Activated T-helper 17 cell treated with anti-CD3 and anti-CD28 coated beads, Interleukin-2, amount 50 U/mL, for 72 hours (primary cell): ENCODE measurements around the gene SRCIN1. TPM values are rescaled to one million over a fixed set of nuclear protein-coding genes. Genes with fewer than 3 reads are reported as not detected.
"Not testable (repeated sequence)": the region's sequence is repeated elsewhere in the genome, so short reads cannot be mapped to it uniquely, and the experiment has no call there.

ENCODE experiments used
- ATAC-seq: fragments of 150-1000 bp; cut with Tn5 transposase; replicated peaks from 2 replicates; pipeline ENCODE4 v1.10.0; 2021; ENCODE audit warnings: mild to moderate bottlenecking, moderate library complexity
- H3K27ac Mint-ChIP-seq: one replicate; pipeline ENCODE4 v1.8.0; 2022; ENCODE audit warnings: mixed read lengths
- H3K27me3 Mint-ChIP-seq: one replicate; pipeline ENCODE4 v1.8.0; 2022; ENCODE audit warnings: mixed read lengths
- H3K36me3 Mint-ChIP-seq: one replicate; pipeline ENCODE4 v1.8.0; 2022; ENCODE audit warnings: low read depth, mild to moderate bottlenecking, mixed read lengths
- H3K4me1 Mint-ChIP-seq: one replicate; pipeline ENCODE4 v1.8.0; 2022; ENCODE audit warnings: mixed read lengths
- H3K4me3 Mint-ChIP-seq: one replicate; pipeline ENCODE4 v1.8.0; 2022; ENCODE audit warnings: mild to moderate bottlenecking, mixed read lengths
- H3K9me3 Mint-ChIP-seq: one replicate; pipeline ENCODE4 v1.8.0; 2022; ENCODE audit warnings: mixed read lengths
- total RNA-seq, 2 donors: library from RNA; stranded (reverse); gene quantifications; one replicate each; pipeline ENCODE4 v1.2.3, GENCODE V29; 2022

Gene SRCIN1
- total RNA-seq, 2 donors from 2014 or later: 0.71 TPM; not detected in 1

DNA sequence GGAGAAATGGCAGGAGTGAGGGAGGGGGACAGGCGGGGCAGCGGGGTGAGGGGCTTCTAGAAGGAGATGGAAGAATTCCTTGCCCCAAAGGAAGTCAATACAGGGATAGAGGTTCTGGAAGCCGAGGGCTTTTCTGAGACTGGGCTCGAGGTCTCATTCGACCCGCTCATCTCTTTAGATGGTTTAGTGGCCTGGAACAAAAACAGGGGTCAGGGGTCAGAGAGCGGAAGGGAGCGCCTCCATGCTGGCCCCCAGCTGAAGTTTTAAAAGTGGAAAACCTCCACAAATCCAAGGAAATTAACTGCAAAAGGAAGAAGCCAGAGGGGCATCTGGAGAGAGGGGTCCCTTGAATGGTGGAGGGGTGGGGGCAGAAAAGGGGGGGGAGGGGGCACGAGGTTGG, 72.5 kb downstream of the SRCIN1 start:
- peaks cover 39% of the 10 kb centered on the region for H3K27me3 Mint-ChIP-seq
- H3K4me3 Mint-ChIP-seq: no peak overlapping the region
- H3K9me3 Mint-ChIP-seq: no peaks in the 10 kb centered on the region
- no peak for ATAC-seq
- H3K4me1 Mint-ChIP-seq: peaks cover 3% of the 10 kb centered on the region
- H3K27ac Mint-ChIP-seq: no peak overlapping the region
- H3K36me3 Mint-ChIP-seq: no peaks in the 10 kb centered on the region

GRCh38 chr17:38532451-38532850, 73.3 kb downstream of the SRCIN1 start:
- Mint-ChIP-seq H3K27me3 (peaks cover 43% of the 10 kb centered on the region), H3K4me1 (peaks cover 5% of the 10 kb centered on the region), H3K27ac (no peak overlapping the region), H3K4me3 (no peak overlapping the region), H3K36me3 (no peaks in the 10 kb centered on the region), H3K9me3 (no peaks in the 10 kb centered on the region)
- ATAC-seq: no peak

GRCh38 chr17:38531761-38532160, 74.0 kb downstream of the SRCIN1 start:
- H3K4me3 Mint-ChIP-seq, H3K36me3 Mint-ChIP-seq, H3K9me3 Mint-ChIP-seq, H3K4me1 Mint-ChIP-seq, H3K27ac Mint-ChIP-seq, ATAC-seq: not testable (repeated sequence)
- peaks cover 43% of the 10 kb centered on the region for H3K27me3 Mint-ChIP-seq

DNA sequence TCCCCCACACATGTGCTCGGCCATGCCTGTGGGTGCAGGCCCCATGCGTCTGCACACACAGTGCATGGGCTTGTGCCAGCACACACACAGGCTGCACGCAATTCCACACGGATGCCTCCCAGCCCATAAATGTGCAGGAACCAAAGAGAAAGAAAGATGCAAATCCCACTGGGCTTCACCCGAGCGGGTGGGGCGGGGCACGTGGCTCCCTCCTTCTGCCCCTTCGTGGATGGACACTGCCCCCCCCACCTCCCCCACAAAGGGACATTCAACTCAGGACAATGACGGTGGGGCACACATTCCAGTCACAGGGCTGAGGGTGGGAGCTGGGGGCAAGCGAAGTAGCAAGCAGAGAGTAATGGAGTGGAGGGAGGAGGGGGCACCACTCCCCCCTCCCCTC, 74.9 kb downstream of the SRCIN1 start:
- not testable (repeated sequence) for H3K36me3 Mint-ChIP-seq, H3K4me3 Mint-ChIP-seq, H3K9me3 Mint-ChIP-seq, H3K27ac Mint-ChIP-seq, ATAC-seq, H3K4me1 Mint-ChIP-seq
- H3K27me3 Mint-ChIP-seq: peaks cover 37% of the 10 kb centered on the region

GRCh38 chr17:38528141-38528540, 77.6 kb downstream of the SRCIN1 start:
- not testable (repeated sequence) for H3K4me1 Mint-ChIP-seq, H3K9me3 Mint-ChIP-seq, H3K36me3 Mint-ChIP-seq, ATAC-seq, H3K27ac Mint-ChIP-seq
- Mint-ChIP-seq H3K27me3 (peaks cover 33% of the 10 kb centered on the region), H3K4me3 (peak overlapping the region; percentile 24)

DNA sequence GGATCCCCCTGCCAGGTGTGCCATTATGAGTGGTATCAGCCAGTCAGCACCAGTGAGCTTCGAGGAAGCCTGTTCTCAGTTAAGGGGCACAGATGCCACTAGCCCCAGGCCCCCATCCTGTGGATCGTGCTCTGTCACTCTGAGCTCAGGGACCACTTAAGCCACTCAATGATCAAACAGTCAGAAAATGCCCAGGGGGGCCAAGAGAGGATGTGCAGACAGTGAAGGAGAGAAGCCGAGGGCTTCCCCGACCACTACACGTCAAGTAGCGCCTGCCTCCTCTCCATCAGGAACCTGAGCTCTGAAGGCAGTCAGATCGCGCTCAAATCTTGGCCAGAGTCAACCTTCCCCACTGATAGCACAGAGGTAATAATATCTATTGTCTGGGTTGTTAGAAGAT, 79.2 kb downstream of the SRCIN1 start:
- not testable (repeated sequence) for H3K4me3 Mint-ChIP-seq, H3K4me1 Mint-ChIP-seq, H3K9me3 Mint-ChIP-seq, H3K36me3 Mint-ChIP-seq, H3K27ac Mint-ChIP-seq, ATAC-seq
- peaks cover 26% of the 10 kb centered on the region for H3K27me3 Mint-ChIP-seq

- H3K36me3 Mint-ChIP-seq: peaks cover 8% of the 10 kb centered on the region
- no peak overlapping the region for H3K4me3 Mint-ChIP-seq
- peaks cover 37% of the 10 kb centered on the region for H3K27me3 Mint-ChIP-seq
- H3K9me3 Mint-ChIP-seq: no peaks in the 10 kb centered on the region
- peaks cover 5% of the 10 kb centered on the region for H3K4me1 Mint-ChIP-seq
- H3K27ac Mint-ChIP-seq: no peak overlapping the region
- ATAC-seq: no peak
These were observed 93.2 kb downstream of the SRCIN1 start for GRCh38 chr17:38512473-38513058.

GRCh38 chr17:38511150-38512108, 94.3 kb downstream of the SRCIN1 start:
- no peaks in the 10 kb centered on the region for H3K9me3 Mint-ChIP-seq
- H3K4me1 Mint-ChIP-seq: peaks cover 5% of the 10 kb centered on the region
- no peak for ATAC-seq
- no peak overlapping the region for H3K27ac Mint-ChIP-seq
- H3K36me3 Mint-ChIP-seq: peaks cover 8% of the 10 kb centered on the region
- peaks cover 40% of the 10 kb centered on the region for H3K27me3 Mint-ChIP-seq
- H3K4me3 Mint-ChIP-seq: no peak overlapping the region

GRCh38 chr17:38510421-38511149, 95.2 kb downstream of the SRCIN1 start:
- H3K27me3 Mint-ChIP-seq: peaks cover 40% of the 10 kb centered on the region
- ATAC-seq: peak; percentile 35
- H3K27ac Mint-ChIP-seq: no peak overlapping the region
- peaks cover 5% of the 10 kb centered on the region for H3K4me1 Mint-ChIP-seq
- peaks cover 8% of the 10 kb centered on the region for H3K36me3 Mint-ChIP-seq
- H3K4me3 Mint-ChIP-seq: no peak overlapping the region
- H3K9me3 Mint-ChIP-seq: no peaks in the 10 kb centered on the region

- H3K27me3 Mint-ChIP-seq: peaks cover 40% of the 10 kb centered on the region
- peak overlapping the region; percentile 77 for H3K4me3 Mint-ChIP-seq
- H3K27ac Mint-ChIP-seq: no peak overlapping the region
- H3K4me1 Mint-ChIP-seq: peaks cover 5% of the 10 kb centered on the region
- H3K36me3 Mint-ChIP-seq: peaks cover 8% of the 10 kb centered on the region
- no peaks in the 10 kb centered on the region for H3K9me3 Mint-ChIP-seq
- peak; percentile 16 for ATAC-seq
These were observed 95.9 kb downstream of the SRCIN1 start for GRCh38 chr17:38509772-38510420.

- Mint-ChIP-seq H3K4me3 (peak overlapping the region; percentile 77), H3K27ac (no peak overlapping the region), H3K36me3 (peaks cover 8% of the 10 kb centered on the region), H3K4me1 (peaks cover 5% of the 10 kb centered on the region), H3K9me3 (no peaks in the 10 kb centered on the region), H3K27me3 (peaks cover 40% of the 10 kb centered on the region)
- peak; percentile 86 for ATAC-seq
These were observed 96.6 kb downstream of the SRCIN1 start for GRCh38 chr17:38508954-38509771.

- Mint-ChIP-seq H3K27ac (no peak overlapping the region), H3K9me3 (no peaks in the 10 kb centered on the region), H3K36me3 (peaks cover 8% of the 10 kb centered on the region), H3K27me3 (peaks cover 39% of the 10 kb centered on the region), H3K4me1 (peaks cover 5% of the 10 kb centered on the region), H3K4me3 (peak overlapping the region; percentile 77)
- no peak for ATAC-seq
These were observed 97.2 kb downstream of the SRCIN1 start for GRCh38 chr17:38508570-38508950.

GRCh38 chr17:38507921-38508569, 97.7 kb downstream of the SRCIN1 start:
- no peak overlapping the region for H3K27ac Mint-ChIP-seq
- H3K9me3 Mint-ChIP-seq: no peaks in the 10 kb centered on the region
- peaks cover 5% of the 10 kb centered on the region for H3K4me1 Mint-ChIP-seq
- H3K27me3 Mint-ChIP-seq: peaks cover 36% of the 10 kb centered on the region
- ATAC-seq: no peak
- H3K36me3 Mint-ChIP-seq: peaks cover 8% of the 10 kb centered on the region
- H3K4me3 Mint-ChIP-seq: no peak overlapping the region
